Measurements from ENCODE around the gene RASSF3. TPM values are rescaled to one million over a fixed set of nuclear protein-coding genes. Genes with fewer than 3 reads are reported as not detected.

Gene RASSF3
- total and polyA plus RNA-seq, 2 of the 13 experiments (the other 11 are each of a cell fraction or from before 2014, with no cell fraction given) = 15.5 to 16.0 TPM

- TF ChIP-seq ZGPAT (CRISPR knock-in tag; IDR thresholded peaks at IDR 0.05) (no peak), FOXA1 (IDR thresholded peaks at IDR 0.05) (no peak), FOXA1 (CRISPR knock-in tag; IDR thresholded peaks at IDR 0.05) (0 out of 2 replicates have a peak, but pooled peaks have one; percentile 9), ZNF589 (CRISPR knock-in tag; conservative IDR thresholded peaks at IDR 0.05) (no peak), ZNF382 (CRISPR knock-in tag; IDR thresholded peaks at IDR 0.05; ENCODE audit: borderline replicate concordance) (no peak), FOXA3 (CRISPR knock-in tag; IDR thresholded peaks at IDR 0.05) (peak; percentile 60), ELK4 (CRISPR knock-in tag; IDR thresholded peaks at IDR 0.05; ENCODE audit: borderline replicate concordance) (no peak)
Measured at GRCh38 chr12:64590183-64590582, 20.1 kb upstream of the RASSF3 start (continued).

GRCh38 chr12:64595863-64596793 is 14.2 kb upstream of the RASSF3 start:
- peak; percentile 93 for ATAC-seq

More at GRCh38 chr12:64595863-64596793, 14.2 kb upstream of the RASSF3 start:
- Histone ChIP-seq H3K36me3 (replicated peaks in 1 of 2; ENCODE audit: control insufficient read depth in 1 of 2, insufficient read depth in 2 of 2, low read length in 2 of 2) (no peaks in the 10 kb centered on the region), H3K9ac (ENCODE audit: insufficient read depth, low read depth, low read length) (no peak overlapping the region), H3K9me3 (ENCODE audit: low read length) (no peaks in the 10 kb centered on the region), H3K79me2 (ENCODE audit: insufficient read depth, low read length) (no peaks in the 10 kb centered on the region), H2AFZ (ENCODE audit: low read length) (no peak overlapping the region), H3K27ac (ENCODE audit: extremely low read length, insufficient read depth, low read length) (no peak overlapping the region), H3K4me2 (ENCODE audit: low read depth, low read length) (no peak overlapping the region), H4K20me1 (ENCODE audit: insufficient read depth, low read length) (no peaks in the 10 kb centered on the region), H3K4me1 (ENCODE audit: insufficient read depth, low read length) (peaks cover 36% of the 10 kb centered on the region), H3K27me3 (ENCODE audit: control insufficient read depth in 1 of 2, insufficient read depth in 2 of 2, low read length in 2 of 2) (no peaks in the 10 kb centered on the region), H3K4me3 (replicated peaks in 1 of 3; ENCODE audit: insufficient read depth in 1 of 3, low read depth in 2 of 3, low read length in 3 of 3) (no peak overlapping the region)
- 20% methylated on average over 6 of the region's 6 CpGs for WGBS (ENCODE audit: low lambda C conversion rate)
- no TSS peak for BruUV-seq (replicated peaks)
- CTCF ChIA-PET (ENCODE audit: low intra/inter-chr PET ratio, low total read pairs) = no interaction called here
- intact Hi-C loops (cut with micrococcal nuclease; ENCODE audit: unreplicated experiment) (no loop called here), in situ Hi-C loops (cut with HindIII; ENCODE audit: extremely low pct_ligation_motif_present, low pct_unique_long_range_greater_than_20kb) (no loop called here)
- DNase-seq (ENCODE audit: low spot score) (peak; percentile 34), FAIRE-seq (peak; percentile 15)
- TF ChIP-seq MED1 (CRISPR knock-in tag; IDR thresholded peaks at IDR 0.05) = 0 out of 2 replicates have a peak, but pooled peaks have one; percentile 18
- no peak for TF ChIP-seq ZBED4 (CRISPR knock-in tag; IDR thresholded peaks at IDR 0.05; ENCODE audit: borderline replicate concordance)
- peak; percentile 23; the same call in 1 of the 2 replicates for TF ChIP-seq CEBPB (IDR thresholded peaks at IDR 0.05; ENCODE audit: borderline replicate concordance, low read depth, low read length)
- TF ChIP-seq FOXA1 (IDR thresholded peaks at IDR 0.05) = no peak
- TF ChIP-seq FOXA1 (CRISPR knock-in tag; IDR thresholded peaks at IDR 0.05) = peak; percentile 28; the same call in 1 of the 2 replicates
- TF ChIP-seq ZNF766 (CRISPR knock-in tag; IDR thresholded peaks at IDR 0.05; ENCODE audit: borderline replicate concordance) = peak; percentile 99; the same call in 1 of the 2 replicates
- TF ChIP-seq ETV5 (CRISPR knock-in tag; IDR thresholded peaks at IDR 0.05; ENCODE audit: borderline replicate concordance) = peak; percentile 52; the same call in 1 of the 2 replicates
- TF ChIP-seq ZFP1 (CRISPR knock-in tag; IDR thresholded peaks at IDR 0.05) = no peak
- TF ChIP-seq ERF (CRISPR knock-in tag; IDR thresholded peaks at IDR 0.05) = no peak
- no peak for TF ChIP-seq ZNF274 (CRISPR knock-in tag; IDR thresholded peaks at IDR 0.05)
- TF ChIP-seq NFATC3 (CRISPR knock-in tag; IDR thresholded peaks at IDR 0.05) = no peak
- TF ChIP-seq CEBPG (CRISPR knock-in tag; IDR thresholded peaks at IDR 0.05) = peak; percentile 34; the same call in 1 of the 2 replicates
- POLR2A ChIA-PET = no interaction called here

Data from HepG2 (cell line).